Stimulated activated CD8-positive, alpha-beta memory T cell treated with anti-CD3 and anti-CD28 coated beads, Interleukin-2, amount 100 ng/mL, for 48 hours (primary cell): Measurements from ENCODE around the gene CCDC7.
"Not testable (repeated sequence)": the region's sequence is repeated elsewhere in the genome, so short reads cannot be mapped to it uniquely, and the experiment has no call there.

Experiments used
- DNase-seq, 2 donors: peaks; one replicate each; pipeline ENCODE4 v3.0.0-alpha.2; 2020; ENCODE audit warnings: low read depth in 2 of 2

CCDC7 gene

DNA sequence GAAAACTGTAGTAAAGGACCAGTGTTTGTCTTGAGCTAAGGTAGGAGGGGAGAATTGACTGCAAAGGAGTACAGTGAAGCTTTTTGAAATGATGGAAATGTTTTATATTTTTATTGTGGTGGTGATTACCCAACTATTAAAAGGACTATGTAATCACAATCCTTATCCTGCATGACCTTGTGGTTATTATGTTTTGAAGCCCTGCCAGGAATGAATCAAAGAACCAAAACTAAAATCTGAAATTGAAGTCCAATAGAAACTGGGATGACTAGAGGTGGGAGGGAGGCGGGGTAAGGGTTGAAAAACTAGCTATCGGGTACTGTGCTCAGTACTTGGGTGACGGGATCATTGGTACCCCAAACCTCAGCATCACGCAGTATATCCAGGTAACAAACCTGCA, 8.2 kb downstream of the CCDC7 start:
- DNase-seq, result no peak

DNA sequence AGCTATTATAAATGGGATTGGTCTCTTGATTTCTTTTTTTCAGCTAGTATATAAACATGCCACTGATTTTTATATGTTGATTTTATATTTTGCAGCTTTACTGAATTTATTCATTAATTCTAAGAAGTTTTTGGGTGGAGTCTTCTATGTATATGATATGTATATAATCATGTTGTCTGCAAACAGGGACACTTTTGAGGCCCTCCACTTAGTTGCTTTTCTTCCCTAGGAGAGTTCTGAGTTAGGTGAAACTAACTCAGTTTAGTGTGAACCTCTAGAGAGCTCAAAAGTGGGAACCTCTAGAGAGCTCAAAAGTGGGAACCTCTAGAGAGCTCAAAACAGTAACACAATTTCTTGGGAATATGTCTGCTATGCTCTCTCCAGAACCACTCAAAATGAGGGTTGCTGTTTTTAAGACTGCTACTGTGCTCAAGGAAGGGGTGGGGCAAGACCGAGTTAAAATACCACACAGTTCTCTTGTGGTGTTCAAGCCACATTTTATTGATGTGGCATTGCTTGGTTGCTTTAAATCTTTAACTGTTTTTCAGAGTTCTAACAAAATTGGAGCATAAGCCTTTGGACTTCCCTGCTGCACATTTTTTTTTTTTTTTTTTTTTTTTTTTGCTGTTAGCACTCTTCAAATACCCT, 13.2 kb downstream of the CCDC7 start:
- DNase-seq, result no peak

GRCh38 chr10:32461203-32461602, 15.3 kb downstream of the CCDC7 start:
- DNase-seq, result no peak

DNA sequence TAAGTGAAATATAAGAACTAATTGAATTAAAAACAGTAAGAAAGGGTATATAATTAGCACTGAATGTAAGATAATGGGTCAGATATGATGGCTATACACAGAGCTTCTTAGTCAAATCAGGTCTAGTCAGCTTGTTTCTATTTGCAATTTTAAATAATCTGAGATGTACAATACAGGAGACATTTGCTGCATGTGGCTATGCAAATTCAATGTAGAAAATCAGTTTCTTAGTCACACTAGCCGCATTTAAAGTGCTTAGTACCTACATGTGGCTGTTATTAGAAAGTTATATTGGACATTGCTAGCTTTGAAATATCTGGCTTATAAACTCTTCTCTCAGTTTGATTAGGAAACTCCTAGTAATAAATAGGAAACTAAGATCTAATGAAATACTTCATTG, 25.3 kb downstream of the CCDC7 start:
- no peak for DNase-seq

DNA sequence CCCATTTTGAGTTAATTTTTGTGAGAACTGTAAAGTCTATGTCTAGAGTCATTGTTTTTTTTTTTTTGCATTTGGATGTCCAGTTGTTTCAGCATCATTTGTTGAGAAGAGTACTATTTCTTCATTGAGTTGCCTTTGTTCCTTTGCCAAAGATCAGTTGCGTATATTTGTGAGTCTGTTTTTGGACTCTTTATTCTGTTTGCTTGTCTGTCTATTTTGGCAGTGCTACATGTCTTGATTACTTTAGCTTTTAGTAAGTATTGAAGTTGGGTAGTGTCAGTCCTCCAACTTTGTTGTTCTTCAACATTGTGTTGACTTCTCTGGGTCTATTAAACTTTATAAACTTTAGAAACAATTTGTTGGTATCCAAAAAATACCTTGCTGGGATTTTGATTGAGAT, 31.6 kb downstream of the CCDC7 start:
- no peak for DNase-seq

DNA sequence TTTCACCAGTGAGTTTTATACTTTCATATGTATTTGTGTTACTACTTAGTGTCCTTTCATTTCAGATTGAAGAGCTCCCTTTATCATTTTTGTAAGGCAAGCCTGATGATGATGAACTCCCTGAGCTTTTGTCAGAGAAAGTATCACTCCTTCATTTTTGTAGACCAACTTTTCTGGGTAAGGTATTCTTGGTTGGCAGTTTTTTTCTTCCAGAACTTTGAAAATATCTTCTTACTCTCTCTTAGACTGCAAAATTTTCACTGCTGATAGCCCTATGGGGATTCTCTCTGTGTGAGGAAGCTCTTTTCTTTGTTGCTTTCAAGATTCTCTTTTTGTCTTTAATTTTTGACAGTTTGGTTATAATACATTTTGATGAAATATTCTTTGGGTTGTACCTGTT, 35.7 kb downstream of the CCDC7 start:
- DNase-seq, result no peak

DNA sequence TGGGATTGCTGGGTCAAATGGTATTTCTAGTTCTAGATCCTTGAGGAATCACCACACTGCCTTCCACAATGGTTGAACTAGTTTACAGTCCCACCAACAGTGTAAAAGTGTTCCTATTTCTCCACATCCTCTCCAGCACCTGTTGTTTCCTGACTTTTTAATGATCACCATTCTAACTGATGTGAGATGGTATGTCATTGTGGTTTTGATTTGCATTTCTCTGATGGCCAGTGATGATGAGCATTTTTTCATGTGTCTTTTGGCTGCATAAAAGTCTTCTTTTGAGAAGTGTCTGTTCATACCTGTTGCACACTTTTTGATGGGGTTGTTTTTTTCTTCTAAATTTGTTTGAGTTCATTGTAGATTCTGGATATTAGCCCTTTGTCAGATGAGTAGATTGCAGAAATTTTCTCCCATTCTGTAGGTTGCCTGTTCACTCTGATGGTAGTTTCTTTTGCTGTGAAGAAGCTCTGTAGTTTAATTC, 37.1 kb downstream of the CCDC7 start:
- not testable (repeated sequence) for DNase-seq

DNA sequence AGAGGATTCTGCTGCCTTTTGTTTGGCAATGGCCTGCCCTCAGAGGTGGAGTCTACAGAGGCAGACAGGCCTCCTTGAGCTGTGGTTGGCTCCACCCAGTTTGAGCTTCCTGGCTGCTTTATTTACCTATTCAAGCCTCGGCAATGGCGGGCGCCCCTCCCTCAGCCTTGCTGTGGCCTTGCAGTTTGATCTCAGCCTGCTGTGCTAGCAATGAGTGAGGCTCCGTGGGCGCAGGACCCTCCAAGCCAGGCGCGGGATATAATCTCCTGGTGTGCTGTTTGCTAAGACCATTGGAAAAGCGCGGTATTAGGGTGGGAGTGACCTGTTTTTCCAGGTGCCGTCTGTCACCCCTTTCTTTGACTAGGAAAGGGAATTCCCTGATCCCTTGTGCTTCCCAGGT, 42.1 kb downstream of the CCDC7 start:
- DNase-seq, result not testable (repeated sequence)

DNA sequence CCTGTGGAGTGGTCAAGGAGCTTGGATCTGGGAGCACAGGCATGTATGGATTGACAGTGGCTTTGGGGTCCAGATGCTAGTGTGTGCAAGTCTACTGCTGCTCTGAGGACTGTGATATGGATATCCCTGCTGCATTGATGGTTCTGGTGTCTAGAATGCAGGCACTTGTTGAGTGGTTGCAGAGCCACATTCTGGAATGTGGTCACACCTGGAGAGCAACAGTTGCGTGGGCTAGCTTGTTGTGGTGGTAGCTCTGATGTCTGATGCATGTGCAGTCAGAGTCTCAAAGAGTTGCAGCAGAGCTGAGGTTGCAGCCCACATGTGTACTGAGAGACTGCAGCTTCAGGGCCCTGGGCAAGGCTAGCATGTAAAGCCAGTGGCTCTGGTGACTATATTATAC, 43.2 kb downstream of the CCDC7 start:
- DNase-seq, result no peak

GRCh38 chr10:32489901-32490300, 44.0 kb downstream of the CCDC7 start:
- DNase-seq, result no peak

DNA sequence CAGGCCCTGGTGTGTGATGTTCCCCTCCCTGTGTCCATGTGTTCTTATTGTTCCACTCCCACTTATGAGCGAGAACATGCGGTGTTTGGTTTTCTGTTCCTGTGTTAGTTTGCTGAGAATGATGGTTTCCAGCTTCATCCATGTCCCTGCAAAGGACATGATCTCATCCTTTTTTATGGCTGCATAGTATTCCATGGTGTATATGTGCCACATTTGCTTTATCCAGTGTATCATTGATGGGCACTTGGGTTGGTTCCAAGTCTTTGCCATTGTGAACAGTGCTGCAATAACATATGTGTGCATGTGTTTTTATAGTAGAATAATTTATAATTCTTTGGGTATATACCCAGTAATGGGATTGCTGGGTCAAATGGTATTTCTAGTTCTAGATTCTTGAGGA, 48.6 kb downstream of the CCDC7 start:
- DNase-seq, result not testable (repeated sequence)

DNA sequence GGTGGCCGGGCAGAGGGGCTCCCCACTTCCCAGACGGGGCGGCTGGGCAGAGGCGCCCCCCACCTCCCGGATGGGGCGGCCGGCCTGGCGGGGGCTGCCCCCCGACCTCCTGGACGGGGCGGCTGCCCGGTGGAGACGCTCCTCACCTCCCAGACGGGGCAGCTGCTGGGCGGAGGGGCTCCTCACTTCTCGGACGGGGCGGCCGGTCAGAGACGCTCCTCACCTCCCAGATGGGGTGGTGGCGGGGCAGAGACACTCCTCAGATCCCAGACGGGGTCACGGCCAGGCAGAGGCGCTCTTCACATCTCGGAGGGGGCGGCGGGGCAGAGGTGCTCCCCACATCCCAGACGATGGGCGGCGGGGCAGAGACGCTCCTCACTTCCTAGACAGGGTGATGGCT, 54.2 kb downstream of the CCDC7 start:
- not testable (repeated sequence) for DNase-seq

- no peak for DNase-seq
Observed at GRCh38 chr10:32501906-32502305, 56.0 kb downstream of the CCDC7 start.

DNA sequence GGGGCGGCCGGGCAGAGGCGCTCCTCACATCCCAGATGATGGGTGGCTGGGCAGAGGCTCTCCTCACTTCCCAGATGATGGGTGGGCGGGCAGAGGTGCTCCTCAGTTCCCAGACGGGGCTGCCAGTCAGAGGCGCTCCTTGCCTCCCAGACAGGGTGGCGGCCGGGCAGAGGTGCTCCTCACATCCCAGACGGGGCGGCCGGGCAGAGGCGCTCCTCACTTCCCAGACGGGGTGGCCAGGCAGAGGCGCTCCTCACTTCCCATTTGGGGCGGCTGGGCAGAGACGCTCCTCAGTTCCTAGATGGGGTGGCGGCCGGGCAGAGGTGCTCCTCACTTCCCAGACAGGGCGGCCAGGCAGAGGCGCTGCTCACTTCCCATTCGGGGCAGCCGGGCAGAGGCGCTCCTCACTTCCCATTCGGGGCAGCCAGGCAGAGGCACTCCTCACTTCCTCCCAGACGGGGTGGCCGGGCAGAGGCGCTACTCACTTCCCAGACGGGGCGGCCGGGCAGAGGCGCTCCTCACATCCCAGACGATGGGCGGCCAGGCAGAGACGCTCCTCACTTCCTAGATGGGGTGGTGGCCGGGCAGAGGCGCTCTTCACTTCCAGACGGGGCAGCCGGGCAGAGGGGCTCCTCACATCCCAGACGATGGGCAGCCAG, 60.0 kb downstream of the CCDC7 start:
- DNase-seq, result not testable (repeated sequence)

DNA sequence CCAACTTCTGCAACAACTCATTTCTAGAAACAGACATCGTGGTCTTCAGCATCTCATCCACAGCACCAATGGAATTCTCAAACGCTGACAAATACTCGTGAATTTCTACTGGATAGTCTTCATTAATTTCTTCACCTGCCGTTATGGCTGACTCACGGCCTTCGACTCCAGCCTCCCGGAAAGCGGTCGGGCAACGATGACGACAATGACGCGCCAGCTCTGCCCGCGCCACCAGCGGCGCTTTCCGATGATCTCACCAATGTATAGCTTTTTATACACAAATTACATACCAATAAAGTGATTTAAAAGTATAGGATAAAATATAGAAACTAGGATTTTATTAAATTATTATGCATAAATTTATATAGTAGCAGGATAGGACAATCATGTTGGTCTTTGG, 65.7 kb downstream of the CCDC7 start:
- DNase-seq, result no peak

- no peak for DNase-seq
Observed at GRCh38 chr10:32516567-32517495, 70.9 kb downstream of the CCDC7 start.

DNA sequence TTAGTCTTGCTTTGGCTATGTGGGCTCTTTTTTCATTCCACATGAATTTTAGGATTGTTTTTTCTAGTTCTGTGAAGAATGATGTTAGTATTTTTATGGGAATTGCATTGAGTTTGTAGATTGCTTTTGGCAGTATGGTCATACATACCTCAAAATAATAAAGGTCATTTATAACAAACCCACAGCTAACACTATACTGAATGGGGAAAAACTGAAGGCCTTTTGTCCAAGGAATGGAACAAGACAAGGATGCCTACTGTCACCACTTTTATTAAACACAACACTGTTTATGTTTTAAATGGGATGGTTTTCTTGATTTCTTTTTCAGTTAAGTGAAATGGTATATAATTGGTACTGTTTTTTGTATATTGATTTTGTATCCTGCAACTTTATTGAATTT, 84.3 kb downstream of the CCDC7 start:
- DNase-seq, result no peak

GRCh38 chr10:32538256-32538655, 92.3 kb downstream of the CCDC7 start:
- no peak for DNase-seq

DNA sequence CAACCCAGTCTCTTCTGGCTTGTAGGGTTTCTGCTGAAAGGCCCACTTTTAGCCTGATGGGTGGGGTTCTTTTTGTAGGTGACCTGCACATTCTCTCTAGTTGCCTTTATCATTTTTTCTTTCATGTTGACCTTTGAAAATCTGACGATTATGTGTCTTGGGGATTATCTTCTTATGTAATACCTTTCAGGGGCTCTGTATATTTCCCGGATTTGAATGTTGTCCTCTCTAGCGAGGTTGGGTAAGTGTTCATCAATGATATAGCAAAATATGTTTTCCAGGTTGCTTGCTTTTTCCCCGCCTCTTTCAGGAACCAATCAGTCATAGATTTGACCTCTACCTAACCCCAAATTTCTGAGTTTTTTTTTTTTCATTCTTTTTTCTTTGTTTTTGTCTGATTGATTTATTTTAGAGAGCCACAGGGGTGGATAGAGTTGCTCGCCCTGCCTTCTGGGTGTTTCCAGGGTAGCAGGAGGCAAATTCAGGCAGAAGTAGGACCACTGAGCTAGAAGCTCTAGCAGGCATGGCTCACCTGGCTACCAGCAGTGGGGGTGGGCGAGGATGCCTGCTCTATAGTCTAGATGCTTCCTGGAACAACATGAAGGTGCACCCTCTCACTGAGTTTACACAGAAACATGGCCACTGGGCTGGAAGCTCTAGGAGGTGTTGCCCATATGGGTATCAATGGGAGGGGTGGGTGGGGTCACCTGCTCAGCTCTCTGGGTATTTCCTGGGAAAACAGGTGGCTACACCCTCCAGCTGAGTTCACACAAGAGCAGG, 94.9 kb downstream of the CCDC7 start:
- DNase-seq, result no peak

DNA sequence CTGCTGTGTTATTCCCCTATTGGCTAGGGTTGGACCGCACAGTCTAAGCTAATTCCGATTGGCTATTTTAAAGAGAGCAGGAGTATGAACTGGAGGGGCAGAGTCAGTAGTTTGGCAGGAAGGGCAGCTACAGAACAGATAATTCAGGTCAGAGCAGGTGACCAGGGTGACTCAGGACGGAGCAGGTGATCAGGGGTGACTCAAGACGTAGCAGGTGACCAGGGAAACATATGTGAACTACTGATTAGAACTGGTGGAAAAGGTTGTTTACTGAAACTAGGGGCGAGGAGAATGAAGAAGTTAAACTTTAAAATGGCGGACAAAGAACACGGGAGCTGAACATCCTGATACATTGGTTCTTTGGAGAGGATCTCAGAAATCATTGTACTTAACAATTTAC, 102.3 kb downstream of the CCDC7 start:
- no peak for DNase-seq

- no peak for DNase-seq
Observed at GRCh38 chr10:32556783-32557395, 110.9 kb downstream of the CCDC7 start.
